Calu3 (cell line): ENCODE results near the gene PRKAG2. TPM values are rescaled to one million over a fixed set of nuclear protein-coding genes. Genes with fewer than 3 reads are reported as not detected.
A peak's percentile ranks its signal among the peaks of the same experiment; 100 is the strongest.

Experiments
- BruUV-seq: library from RNA; stranded (reverse); fragments of 400-500 nt; replicated peaks from 2 replicates; lab custom pipeline; 2021; lab: Mats Ljungman, UMichigan
- CTCF ChIA-PET: fragments of 300-600 bp; sonication (Branson Sonifier 250); formaldehyde crosslinking; loops from one replicate; lab custom pipeline; 2022; ENCODE audit warnings: antibody characterized with exemption; lab: Charles Lee
- DNase-seq: peaks from one replicate; pipeline ENCODE4 v3.0.0; 2022
- H3K27ac Mint-ChIP-seq: one replicate; pipeline ENCODE4 v1.8.0; 2022; ENCODE audit warnings: mixed read lengths; ENCODE audit not compliant: unreplicated experiment
- H3K27me3 Mint-ChIP-seq: one replicate; pipeline ENCODE4 v1.8.0; 2022; ENCODE audit warnings: mixed read lengths; ENCODE audit not compliant: unreplicated experiment
- H3K36me3 Mint-ChIP-seq: one replicate; pipeline ENCODE4 v1.8.0; 2022; ENCODE audit warnings: mild to moderate bottlenecking, moderate library complexity, mixed read lengths; ENCODE audit not compliant: insufficient read depth, unreplicated experiment
- H3K4me1 Mint-ChIP-seq: one replicate; pipeline ENCODE4 v1.8.0; 2022; ENCODE audit warnings: mild to moderate bottlenecking, low read depth, mixed read lengths; ENCODE audit not compliant: unreplicated experiment
- H3K4me3 Mint-ChIP-seq: one replicate; pipeline ENCODE4 v1.8.0; 2022; ENCODE audit warnings: mild to moderate bottlenecking, low read depth, moderate library complexity, mixed read lengths; ENCODE audit not compliant: unreplicated experiment
- H3K9me3 Mint-ChIP-seq: one replicate; pipeline ENCODE4 v1.8.0; 2022; ENCODE audit warnings: low read depth, mixed read lengths; ENCODE audit not compliant: unreplicated experiment
- intact Hi-C: fragments of 100-400 bp; cut with micrococcal nuclease; formaldehyde crosslinking; loops from one replicate; pipeline ENCODE4 v1.10.0; 2022; ENCODE audit not compliant: unreplicated experiment
- total RNA-seq: library from RNA; stranded (reverse); gene quantifications from 2 replicates; pipeline ENCODE4 v1.2.3, GENCODE V29; 2022
- TF ChIP-seq, protein P1 (sequence below): fragments of 200-600 bp; IDR thresholded peaks from one replicate; pipeline ENCODE4 v1.8.0; 2022; ENCODE audit warnings: antibody characterized with exemption; ENCODE audit not compliant: unreplicated experiment

PRKAG2 gene
- total RNA-seq, 1 experiment from 2014 or later = 22.4 TPM

- TF ChIP-seq, protein P1, sequence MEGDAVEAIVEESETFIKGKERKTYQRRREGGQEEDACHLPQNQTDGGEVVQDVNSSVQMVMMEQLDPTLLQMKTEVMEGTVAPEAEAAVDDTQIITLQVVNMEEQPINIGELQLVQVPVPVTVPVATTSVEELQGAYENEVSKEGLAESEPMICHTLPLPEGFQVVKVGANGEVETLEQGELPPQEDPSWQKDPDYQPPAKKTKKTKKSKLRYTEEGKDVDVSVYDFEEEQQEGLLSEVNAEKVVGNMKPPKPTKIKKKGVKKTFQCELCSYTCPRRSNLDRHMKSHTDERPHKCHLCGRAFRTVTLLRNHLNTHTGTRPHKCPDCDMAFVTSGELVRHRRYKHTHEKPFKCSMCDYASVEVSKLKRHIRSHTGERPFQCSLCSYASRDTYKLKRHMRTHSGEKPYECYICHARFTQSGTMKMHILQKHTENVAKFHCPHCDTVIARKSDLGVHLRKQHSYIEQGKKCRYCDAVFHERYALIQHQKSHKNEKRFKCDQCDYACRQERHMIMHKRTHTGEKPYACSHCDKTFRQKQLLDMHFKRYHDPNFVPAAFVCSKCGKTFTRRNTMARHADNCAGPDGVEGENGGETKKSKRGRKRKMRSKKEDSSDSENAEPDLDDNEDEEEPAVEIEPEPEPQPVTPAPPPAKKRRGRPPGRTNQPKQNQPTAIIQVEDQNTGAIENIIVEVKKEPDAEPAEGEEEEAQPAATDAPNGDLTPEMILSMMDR = no peak
- H3K27ac Mint-ChIP-seq = peak overlapping the region; percentile 58
- no TSS peak for BruUV-seq
- DNase-seq = peak; percentile 76
- CTCF ChIA-PET = interaction anchor here (1.0 to 1.8 kb wide), 3 partner anchors 14 to 165 kb away, joined by 3 to 13 read pairs (median 5); no protein-coding TSS in a partner anchor
- H3K36me3 Mint-ChIP-seq = peaks cover 4% of the 10 kb centered on the region
- H3K4me1 Mint-ChIP-seq = peaks cover 19% of the 10 kb centered on the region
- H3K9me3 Mint-ChIP-seq = no peaks in the 10 kb centered on the region
- peaks cover 6% of the 10 kb centered on the region for H3K27me3 Mint-ChIP-seq
- H3K4me3 Mint-ChIP-seq = no peak overlapping the region
- intact Hi-C loops = no loop called here
Observed at GRCh38 chr7:151796091-151796870, 80.6 kb downstream of the PRKAG2 start.

GRCh38 chr7:151795168-151795811 is 81.6 kb downstream of the PRKAG2 start:
- TF ChIP-seq, protein P1 = no peak
- no peak overlapping the region for H3K27ac Mint-ChIP-seq
- peaks cover 16% of the 10 kb centered on the region for H3K27me3 Mint-ChIP-seq
- peaks cover 4% of the 10 kb centered on the region for H3K36me3 Mint-ChIP-seq
- H3K9me3 Mint-ChIP-seq = no peaks in the 10 kb centered on the region
- BruUV-seq = no TSS peak
- peaks cover 19% of the 10 kb centered on the region for H3K4me1 Mint-ChIP-seq
- no peak overlapping the region for H3K4me3 Mint-ChIP-seq
- intact Hi-C loops = no loop called here
- CTCF ChIA-PET = no interaction called here
- no peak for DNase-seq

DNA sequence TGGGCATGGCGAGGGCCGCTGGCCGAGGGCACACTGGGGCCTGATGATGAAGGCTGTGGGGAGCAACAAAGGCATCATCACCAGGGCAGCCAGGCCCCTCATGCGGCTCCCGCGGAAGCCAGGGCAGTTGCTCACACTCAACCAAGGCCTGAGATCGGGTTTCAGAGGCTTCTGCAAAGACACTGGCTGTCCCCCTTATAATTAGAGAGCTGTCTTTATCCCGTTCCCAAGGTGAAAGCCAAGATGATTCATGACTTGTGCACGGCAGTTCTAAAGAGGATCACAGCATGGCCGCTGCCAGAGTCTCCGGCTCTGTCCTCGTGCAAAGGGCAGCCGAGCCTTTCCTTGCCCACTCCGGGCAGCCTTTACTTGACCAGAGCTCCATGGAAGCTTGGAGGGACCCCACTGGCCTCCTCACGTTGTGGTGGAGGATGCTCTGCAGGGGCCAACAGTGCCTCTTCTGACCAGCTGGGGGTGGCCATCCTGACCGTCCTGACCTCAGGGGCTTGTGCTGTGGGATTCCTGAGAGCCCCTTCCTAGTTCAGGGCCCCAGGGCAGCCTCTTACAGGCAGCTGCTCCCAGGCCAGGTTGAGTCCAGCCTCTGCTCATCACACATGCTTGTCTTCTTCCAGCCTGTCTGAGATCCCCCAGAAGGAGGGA is 82.3 kb downstream of the PRKAG2 start:
- intact Hi-C loops = no loop called here
- H3K27ac Mint-ChIP-seq = no peak overlapping the region
- H3K36me3 Mint-ChIP-seq = peaks cover 4% of the 10 kb centered on the region
- TF ChIP-seq, protein P1 = no peak
- no peak overlapping the region for H3K4me3 Mint-ChIP-seq
- H3K27me3 Mint-ChIP-seq = peaks cover 23% of the 10 kb centered on the region
- CTCF ChIA-PET = no interaction called here
- H3K4me1 Mint-ChIP-seq = peaks cover 19% of the 10 kb centered on the region
- no peaks in the 10 kb centered on the region for H3K9me3 Mint-ChIP-seq
- BruUV-seq = no TSS peak
- no peak for DNase-seq

DNA sequence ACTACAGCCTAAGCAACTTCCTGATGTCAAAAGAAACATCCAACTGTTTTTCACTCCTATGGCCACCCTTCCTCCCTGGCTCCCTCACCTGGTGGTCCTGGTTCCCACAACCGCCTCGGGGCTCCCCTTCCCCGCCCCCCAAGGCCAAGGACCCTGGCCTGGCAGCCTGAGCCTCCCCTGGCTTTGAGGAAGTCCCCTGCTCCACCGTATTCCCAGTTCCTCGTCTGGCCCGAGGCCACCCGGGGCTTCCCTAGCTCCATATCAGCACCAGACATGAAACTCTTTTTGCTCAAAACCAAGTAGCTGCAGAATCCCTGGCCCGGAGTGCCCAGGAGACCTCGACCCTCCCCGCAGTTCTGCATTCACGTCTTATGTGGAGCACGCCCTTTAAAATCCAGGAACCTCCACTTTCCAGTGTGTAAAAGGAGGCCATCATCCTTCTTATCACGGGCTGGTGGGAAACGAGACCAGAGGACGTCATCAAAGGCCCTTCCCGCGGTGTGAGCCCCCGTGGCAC is 82.9 kb downstream of the PRKAG2 start:
- CTCF ChIA-PET = no interaction called here
- no peak overlapping the region for H3K27ac Mint-ChIP-seq
- no TSS peak for BruUV-seq

More for the DNA sequence above, 82.9 kb downstream of the PRKAG2 start:
- peaks cover 29% of the 10 kb centered on the region for H3K27me3 Mint-ChIP-seq
- intact Hi-C loops = no loop called here
- peaks cover 19% of the 10 kb centered on the region for H3K4me1 Mint-ChIP-seq
- no peak for DNase-seq
- TF ChIP-seq, protein P1 = no peak
- H3K4me3 Mint-ChIP-seq = no peak overlapping the region
- H3K9me3 Mint-ChIP-seq = no peaks in the 10 kb centered on the region
- H3K36me3 Mint-ChIP-seq = peaks cover 4% of the 10 kb centered on the region
